AG04450 (cell line): ENCODE data around the gene SENP3. TPM values are rescaled to one million over a fixed set of nuclear protein-coding genes. Genes with fewer than 3 reads are reported as not detected.

Experiments
- CTCF ChIA-PET: fragments of 300-600, 350-600 bp; formaldehyde crosslinking; extraction: SDS; loops from one replicate; lab custom pipeline; 2022; ENCODE audit warnings: antibody characterized with exemption, inconsistent platforms; lab: Charles Lee
- POLR2A ChIA-PET: fragments of 350-600 bp; formaldehyde crosslinking; extraction: SDS; loops from one replicate; lab custom pipeline; 2021; ENCODE audit warnings: antibody characterized with exemption, inconsistent platforms; lab: Yijun Ruan, JAX
- DNase-seq: peaks from one replicate; pipeline ENCODE4 v3.0.0-alpha.2; 2011; ENCODE audit warnings: low read depth, low spot score
- H3K27ac ChIP-seq: one replicate; pipeline ENCODE4 v1.5.1; 2012; ENCODE audit warnings: low read depth, low read length, control low read depth
- H3K27me3 ChIP-seq: one replicate; pipeline ENCODE4 v1.6.0; 2012; ENCODE audit warnings: low read length; ENCODE audit not compliant: control insufficient read depth, insufficient read depth
- H3K4me3 ChIP-seq: 2 replicates; pipeline ENCODE4 v1.5.1; 2011; ENCODE audit warnings: mild to moderate bottlenecking, low read depth, low read length, control low read depth
- H3K9me3 ChIP-seq: 2 replicates; pipeline ENCODE4 v1.5.1; 2012; ENCODE audit warnings: low read length; ENCODE audit not compliant: control insufficient read depth, insufficient read depth
- polyA plus RNA-seq: library from polyadenylated mRNA; depleted of rRNA; stranded (reverse); fragments of >200 nt; gene quantifications from 2 replicates; pipeline ENCODE4 v1.2.3, GENCODE V29; 2011
- TF ChIP-seq, protein P1 (sequence below): IDR thresholded peaks from 2 replicates; pipeline ENCODE4 v1.5.1; 2011; ENCODE audit warnings: low read depth, low read length, control low read depth, inconsistent platforms

SENP3 gene
- polyA plus RNA-seq, 1 experiment, result 67.6 TPM

DNA sequence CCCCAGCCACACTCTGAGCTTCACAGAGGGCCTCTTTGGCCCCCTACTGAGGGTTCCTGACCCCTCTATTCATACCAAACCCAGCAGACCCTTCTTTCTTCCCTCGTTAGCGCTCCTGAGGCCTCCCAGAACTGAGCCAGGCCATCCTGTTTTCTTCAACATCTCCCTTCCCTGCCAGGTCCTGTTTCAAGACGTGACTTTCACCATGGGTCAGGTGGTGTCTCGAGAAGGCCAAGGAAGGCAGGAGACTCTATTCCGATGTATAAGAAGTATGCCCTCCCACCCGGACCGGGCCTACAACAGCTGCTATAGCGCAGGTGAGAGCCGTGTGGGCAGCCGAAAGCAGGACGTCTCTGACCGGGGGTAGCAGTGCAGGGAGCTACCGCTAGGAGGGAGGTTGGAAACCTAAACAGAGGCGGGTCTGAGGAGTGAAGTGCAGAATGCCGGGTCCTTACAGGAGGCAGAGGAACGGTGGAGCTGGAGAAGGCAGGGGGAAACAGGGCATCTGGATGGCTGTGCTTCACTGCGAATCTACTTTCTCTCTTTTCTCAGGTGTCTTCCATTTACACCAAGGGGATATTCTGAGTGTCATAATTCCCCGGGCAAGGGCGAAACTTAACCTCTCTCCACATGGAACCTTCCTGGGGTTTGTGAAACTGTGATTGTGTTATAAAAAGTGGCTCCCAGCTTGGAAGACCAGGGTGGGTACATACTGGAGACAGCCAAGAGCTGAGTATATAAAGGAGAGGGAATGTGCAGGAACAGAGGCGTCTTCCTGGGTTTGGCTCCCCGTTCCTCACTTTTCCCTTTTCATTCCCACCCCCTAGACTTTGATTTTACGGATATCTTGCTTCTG is 1.3 kb upstream of the SENP3 start:
- ChIA-PET CTCF (interaction anchor here (0.5 to 3.1 kb wide), 66 partner anchors 8 to 514 kb away, joined by 3 to 116 read pairs (median 5); partner anchors contain the start of genes CD68, MPDU1, NEURL4 and NLGN2), POLR2A (interaction anchor here (1.0 to 1.8 kb wide), 7 partner anchors 13 to 157 kb away, joined by 3 to 9 read pairs (median 7); partner anchors contain the start of genes MPDU1, POLR2A, SPEM1 and TMEM256)
- no peak for DNase-seq
- no peaks in the 10 kb centered on the region; the same call in 1 of the 2 replicates for H3K9me3 ChIP-seq
- peak overlapping the region; percentile 25 for H3K27ac ChIP-seq
- H3K27me3 ChIP-seq, result no peaks in the 10 kb centered on the region
- TF ChIP-seq, protein P1, sequence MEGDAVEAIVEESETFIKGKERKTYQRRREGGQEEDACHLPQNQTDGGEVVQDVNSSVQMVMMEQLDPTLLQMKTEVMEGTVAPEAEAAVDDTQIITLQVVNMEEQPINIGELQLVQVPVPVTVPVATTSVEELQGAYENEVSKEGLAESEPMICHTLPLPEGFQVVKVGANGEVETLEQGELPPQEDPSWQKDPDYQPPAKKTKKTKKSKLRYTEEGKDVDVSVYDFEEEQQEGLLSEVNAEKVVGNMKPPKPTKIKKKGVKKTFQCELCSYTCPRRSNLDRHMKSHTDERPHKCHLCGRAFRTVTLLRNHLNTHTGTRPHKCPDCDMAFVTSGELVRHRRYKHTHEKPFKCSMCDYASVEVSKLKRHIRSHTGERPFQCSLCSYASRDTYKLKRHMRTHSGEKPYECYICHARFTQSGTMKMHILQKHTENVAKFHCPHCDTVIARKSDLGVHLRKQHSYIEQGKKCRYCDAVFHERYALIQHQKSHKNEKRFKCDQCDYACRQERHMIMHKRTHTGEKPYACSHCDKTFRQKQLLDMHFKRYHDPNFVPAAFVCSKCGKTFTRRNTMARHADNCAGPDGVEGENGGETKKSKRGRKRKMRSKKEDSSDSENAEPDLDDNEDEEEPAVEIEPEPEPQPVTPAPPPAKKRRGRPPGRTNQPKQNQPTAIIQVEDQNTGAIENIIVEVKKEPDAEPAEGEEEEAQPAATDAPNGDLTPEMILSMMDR, result peak; percentile 70
- H3K4me3 ChIP-seq, result peak overlapping the region; percentile 82; the same call in 1 of the 2 replicates

DNA sequence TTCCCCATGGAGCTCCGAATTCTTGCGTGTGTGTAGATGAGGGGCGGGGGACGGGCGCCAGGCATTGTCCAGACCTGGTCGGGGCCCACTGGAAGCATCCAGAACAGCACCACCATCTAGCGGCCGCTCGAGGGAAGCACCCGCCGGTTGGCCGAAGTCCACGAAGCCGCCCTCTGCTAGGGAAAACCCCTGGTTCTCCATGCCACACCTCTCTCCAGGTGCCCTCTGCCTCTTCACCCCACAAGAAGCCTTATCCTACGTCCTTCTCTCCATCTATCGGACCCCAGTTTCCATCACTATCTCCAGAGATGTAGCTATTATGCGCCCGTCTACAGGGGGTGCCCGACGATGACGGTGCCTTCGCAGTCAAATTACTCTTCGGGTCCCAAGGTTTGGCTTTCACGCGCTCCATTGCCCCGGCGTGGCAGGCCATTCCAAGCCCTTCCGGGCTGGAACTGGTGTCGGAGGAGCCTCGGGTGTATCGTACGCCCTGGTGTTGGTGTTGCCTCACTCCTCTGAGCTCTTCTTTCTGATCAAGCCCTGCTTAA is 617 bp upstream of the SENP3 start:
- POLR2A ChIA-PET, result interaction anchor here (0.6 to 1.8 kb wide), 10 partner anchors 12 to 157 kb away, joined by 3 to 9 read pairs (median 4); partner anchors contain the start of genes MPDU1, POLR2A, SPEM1 and TMEM256

GRCh38 chr17:7562208-7562605 is 488 bp downstream of the SENP3 start:
- H3K27ac ChIP-seq, result peak overlapping the region; percentile 52
- H3K9me3 ChIP-seq, result no peaks in the 10 kb centered on the region; the same call in 1 of the 2 replicates
- TF ChIP-seq, protein P1, result no peak
- ChIA-PET POLR2A (interaction anchor here (0.8 to 1.2 kb wide), 4 partner anchors 11 to 27 kb away, joined by 3 to 5 read pairs (median 3); partner anchors contain the start of gene CD68), CTCF (interaction anchor here (1.7 to 2.9 kb wide), 4 partner anchors 9 to 27 kb away, joined by 7 to 24 read pairs (median 10); partner anchors contain the start of gene SOX15)
- peak overlapping the region; percentile 82 for H3K4me3 ChIP-seq
- H3K27me3 ChIP-seq, result no peaks in the 10 kb centered on the region
- no peak for DNase-seq

More for the DNA sequence above, 617 bp upstream of the SENP3 start:
- Histone ChIP-seq H3K27me3 (no peaks in the 10 kb centered on the region), H3K9me3 (no peaks in the 10 kb centered on the region; the same call in 1 of the 2 replicates), H3K4me3 (peak overlapping the region; percentile 82), H3K27ac (peak overlapping the region; percentile 83)
- CTCF ChIA-PET, result interaction anchor here (0.5 to 3.1 kb wide), 71 partner anchors 9 to 515 kb away, joined by 3 to 116 read pairs (median 5); partner anchors contain the start of genes CD68, MPDU1, NEURL4 and NLGN2
- DNase-seq, result peak; percentile 61
- TF ChIP-seq, protein P1, result peak; percentile 83

- H3K27ac ChIP-seq, result no peak overlapping the region
- H3K9me3 ChIP-seq, result no peaks in the 10 kb centered on the region; the same call in 1 of the 2 replicates
- TF ChIP-seq, protein P1, result no peak
- no peaks in the 10 kb centered on the region for H3K27me3 ChIP-seq
- H3K4me3 ChIP-seq, result 0 out of 2 replicates have a peak overlapping the region, but pooled peaks have one; percentile 82
- no peak for DNase-seq
- ChIA-PET POLR2A (no interaction called here), CTCF (no interaction called here)
Observed at GRCh38 chr17:7563115-7563869, 1.6 kb downstream of the SENP3 start.
